Smooth muscle cell (in vitro differentiated cells): ENCODE data around the gene TMC5. TPM values are rescaled to one million over a fixed set of nuclear protein-coding genes. Genes with fewer than 3 reads are reported as not detected.

Experiments
- DNase-seq: peaks from one replicate; lab custom pipeline; 2025; ENCODE audit not compliant: unreplicated experiment; lab: John Stamatoyannopoulos, UW
- H2AFZ ChIP-seq: fragments of 200-600 bp; sonication (generic); 2 replicates; pipeline ENCODE4 v1.6.0; 2016; ENCODE audit warnings: antibody characterized with exemption, low read depth, mild to moderate bottlenecking
- H3F3A ChIP-seq: fragments of 200-600 bp; sonication (generic); 2 replicates; pipeline ENCODE4 v1.6.0; 2017; ENCODE audit warnings: antibody characterized with exemption, low read depth
- H3K27ac ChIP-seq: fragments of 200-600 bp; sonication (generic); 2 replicates; pipeline ENCODE4 v1.5.1; 2016; ENCODE audit warnings: low read depth, mild to moderate bottlenecking
- H3K27me3 ChIP-seq: fragments of 200-600 bp; sonication (generic); 2 replicates; pipeline ENCODE4 v1.6.1; 2016; ENCODE audit warnings: low read depth, mild to moderate bottlenecking
- H3K36me3 ChIP-seq: fragments of 200-600 bp; sonication (generic); 2 replicates; pipeline ENCODE4 v1.5.1; 2016; ENCODE audit warnings: low read depth
- H3K4me1 ChIP-seq: fragments of 200-600 bp; sonication (generic); 2 replicates; pipeline ENCODE4 v1.5.1; 2016; ENCODE audit warnings: low read depth
- H3K4me2 ChIP-seq: fragments of 200-600 bp; sonication (generic); 2 replicates; pipeline ENCODE4 v1.6.0; 2016; ENCODE audit warnings: mild to moderate bottlenecking
- H3K4me3 ChIP-seq: fragments of 200-600 bp; sonication (generic); 2 replicates; pipeline ENCODE4 v1.5.1; 2016; ENCODE audit warnings: mild to moderate bottlenecking
- H3K79me2 ChIP-seq: fragments of 200-600 bp; sonication (generic); 2 replicates; pipeline ENCODE4 v1.6.0; 2016; ENCODE audit warnings: low read depth, mild to moderate bottlenecking
- H3K9ac ChIP-seq: fragments of 200-600 bp; sonication (generic); 2 replicates; pipeline ENCODE4 v1.6.0; 2016; ENCODE audit warnings: low read depth
- H3K9me3 ChIP-seq: fragments of 200-600 bp; sonication (generic); replicated peaks from 2 replicates; pipeline ENCODE4 v1.5.1; 2016; ENCODE audit warnings: low read depth
- H4K20me1 ChIP-seq: fragments of 200-600 bp; sonication (generic); 2 replicates; pipeline ENCODE4 v1.6.0; 2016; ENCODE audit warnings: low read depth
- WGBS: methylation state at CpG from one replicate; pipeline ENCODE4 v1.1.7; 2016; ENCODE audit warnings: low lambda C conversion rate; 5-methylcytosine and 5-hydroxymethylcytosine counted together
- polyA plus RNA-seq: library from polyadenylated mRNA; unstranded; fragments of >200 nt; fragmentation: Nextera tagmentation; extraction: Ambion mirVana; gene quantifications from 2 replicates; pipeline ENCODE4 v1.2.1, GENCODE V29; 2016
- total RNA-seq: library from RNA; depleted of rRNA; stranded (reverse); fragments of >200 nt; gene quantifications from 2 replicates; pipeline ENCODE4 v1.2.3, GENCODE V29; 2014
- TF ChIP-seq, protein P1 (sequence below): fragments of 200-600 bp; sonication (generic); IDR thresholded peaks from 2 replicates; pipeline ENCODE4 v1.5.1; 2017; ENCODE audit warnings: borderline replicate concordance, mild to moderate bottlenecking, antibody characterized with exemption; ENCODE audit not compliant: insufficient read depth, poor library complexity, severe bottlenecking

TMC5 gene
- total and polyA plus RNA-seq, 2 experiments from 2014 or later, result 0.18 TPM; not detected in 1

DNA sequence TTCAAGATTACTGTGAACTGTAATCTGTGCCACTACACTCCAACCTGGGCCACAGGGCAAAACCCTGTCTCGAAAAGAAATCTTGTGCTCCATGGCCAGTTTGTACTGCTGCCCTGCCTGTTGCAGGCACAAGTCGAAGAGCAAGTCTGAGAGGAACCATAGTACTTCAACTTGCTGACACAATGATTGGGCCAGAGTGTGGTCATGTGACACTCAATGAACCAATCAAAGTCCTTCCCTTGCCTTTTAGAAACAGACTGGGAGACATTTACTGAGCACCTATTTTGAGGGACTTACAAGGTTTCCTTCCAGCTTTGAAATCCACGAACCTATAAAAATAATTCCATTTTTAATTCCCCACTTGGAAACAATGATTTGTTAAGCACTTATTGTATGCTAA lies 39.8 kb upstream of the TMC5 start:
- Histone ChIP-seq H3K9me3 (no peaks in the 10 kb centered on the region), H3K4me1 (no peaks in the 10 kb centered on the region), H3K4me2 (no peak overlapping the region), H3K9ac (no peak overlapping the region), H3K4me3 (no peak overlapping the region), H3F3A (no peaks in the 10 kb centered on the region), H2AFZ (no peak overlapping the region), H3K79me2 (no peaks in the 10 kb centered on the region), H3K27me3 (no peaks in the 10 kb centered on the region), H4K20me1 (no peaks in the 10 kb centered on the region), H3K36me3 (no peaks in the 10 kb centered on the region), H3K27ac (no peak overlapping the region)
- TF ChIP-seq, protein P1, sequence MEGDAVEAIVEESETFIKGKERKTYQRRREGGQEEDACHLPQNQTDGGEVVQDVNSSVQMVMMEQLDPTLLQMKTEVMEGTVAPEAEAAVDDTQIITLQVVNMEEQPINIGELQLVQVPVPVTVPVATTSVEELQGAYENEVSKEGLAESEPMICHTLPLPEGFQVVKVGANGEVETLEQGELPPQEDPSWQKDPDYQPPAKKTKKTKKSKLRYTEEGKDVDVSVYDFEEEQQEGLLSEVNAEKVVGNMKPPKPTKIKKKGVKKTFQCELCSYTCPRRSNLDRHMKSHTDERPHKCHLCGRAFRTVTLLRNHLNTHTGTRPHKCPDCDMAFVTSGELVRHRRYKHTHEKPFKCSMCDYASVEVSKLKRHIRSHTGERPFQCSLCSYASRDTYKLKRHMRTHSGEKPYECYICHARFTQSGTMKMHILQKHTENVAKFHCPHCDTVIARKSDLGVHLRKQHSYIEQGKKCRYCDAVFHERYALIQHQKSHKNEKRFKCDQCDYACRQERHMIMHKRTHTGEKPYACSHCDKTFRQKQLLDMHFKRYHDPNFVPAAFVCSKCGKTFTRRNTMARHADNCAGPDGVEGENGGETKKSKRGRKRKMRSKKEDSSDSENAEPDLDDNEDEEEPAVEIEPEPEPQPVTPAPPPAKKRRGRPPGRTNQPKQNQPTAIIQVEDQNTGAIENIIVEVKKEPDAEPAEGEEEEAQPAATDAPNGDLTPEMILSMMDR, result no peak
- 95% methylated on average over 3 of the region's 3 CpGs for WGBS
- no peak for DNase-seq

DNA sequence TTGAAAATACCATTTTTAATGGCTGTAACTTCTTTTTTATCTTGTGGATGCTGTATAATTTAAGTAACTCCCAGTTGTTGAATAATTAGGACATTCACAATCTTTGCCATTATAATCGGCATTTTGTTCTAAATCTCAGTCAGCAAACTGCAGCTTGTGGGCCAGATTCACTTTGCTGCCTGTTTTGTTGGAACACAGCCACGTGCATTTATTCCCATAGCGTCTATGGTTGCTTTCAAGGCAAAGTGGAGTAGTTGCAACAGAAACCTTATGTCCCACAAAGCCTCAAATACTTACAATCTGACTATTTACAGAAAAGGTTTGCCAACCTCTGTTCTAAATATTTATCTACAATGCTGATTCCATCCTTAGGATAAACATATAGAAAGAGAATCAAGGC lies 39.2 kb upstream of the TMC5 start:
- Histone ChIP-seq H3K9ac (no peak overlapping the region), H3K36me3 (no peaks in the 10 kb centered on the region), H3K9me3 (no peaks in the 10 kb centered on the region), H3F3A (no peaks in the 10 kb centered on the region), H3K4me1 (no peaks in the 10 kb centered on the region), H3K4me3 (no peak overlapping the region), H4K20me1 (no peaks in the 10 kb centered on the region), H3K27ac (no peak overlapping the region), H3K4me2 (no peak overlapping the region), H3K79me2 (no peaks in the 10 kb centered on the region), H2AFZ (no peak overlapping the region), H3K27me3 (no peaks in the 10 kb centered on the region)
- DNase-seq, result no peak
- 85% methylated on average over 3 of the region's 3 CpGs for WGBS
- TF ChIP-seq, protein P1, result no peak

DNA sequence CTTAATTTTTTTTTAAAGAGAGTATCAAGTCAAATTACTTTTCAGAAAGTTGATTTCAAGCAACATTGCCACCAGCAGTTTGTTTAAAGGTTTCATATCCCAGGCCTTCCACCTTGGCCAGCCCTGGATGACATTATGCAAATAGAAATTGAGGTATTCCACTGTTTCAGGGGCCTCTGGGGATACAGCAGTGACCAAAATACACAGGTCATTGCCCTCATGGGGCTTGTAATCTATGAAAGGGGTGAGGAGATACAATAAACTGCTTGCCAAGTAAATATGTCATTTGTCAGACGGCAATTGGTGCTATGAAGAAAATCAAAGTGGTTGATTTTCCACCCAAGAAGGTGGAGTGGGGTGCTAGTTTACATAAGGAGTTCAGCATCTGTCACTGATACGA lies 37.8 kb upstream of the TMC5 start:
- H3K4me3 ChIP-seq, result no peak overlapping the region
- no peaks in the 10 kb centered on the region for H3K27me3 ChIP-seq
- no peaks in the 10 kb centered on the region for H3F3A ChIP-seq
- H3K36me3 ChIP-seq, result no peaks in the 10 kb centered on the region
- H3K27ac ChIP-seq, result no peak overlapping the region
- H4K20me1 ChIP-seq, result no peaks in the 10 kb centered on the region
- TF ChIP-seq, protein P1, result no peak
- no peak overlapping the region for H2AFZ ChIP-seq
- no peak overlapping the region for H3K4me2 ChIP-seq
- no peak overlapping the region for H3K9ac ChIP-seq
- WGBS, result 87% methylated on average over 2 of the region's 2 CpGs
- no peak for DNase-seq
- no peaks in the 10 kb centered on the region for H3K79me2 ChIP-seq
- H3K9me3 ChIP-seq, result no peaks in the 10 kb centered on the region
- no peaks in the 10 kb centered on the region for H3K4me1 ChIP-seq

DNA sequence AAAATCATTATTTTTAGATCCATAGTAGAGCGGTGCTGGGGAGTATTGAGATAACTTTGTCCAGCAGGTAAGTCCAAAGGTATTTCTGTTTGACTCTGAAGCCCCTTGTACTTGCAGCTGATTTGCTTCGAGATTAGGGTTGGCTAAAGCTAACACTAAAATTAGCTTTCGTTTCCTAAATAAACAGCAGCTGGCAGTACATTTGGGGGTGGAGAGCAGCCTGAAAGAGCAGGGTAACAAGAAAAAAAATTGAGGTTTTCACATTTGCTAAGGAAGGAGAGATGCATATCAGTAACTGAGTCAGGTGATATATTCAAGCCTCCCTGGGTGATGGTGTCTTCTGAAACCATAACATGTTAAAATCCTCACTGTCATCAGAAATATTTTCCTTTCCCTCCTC lies 37.4 kb upstream of the TMC5 start:
- TF ChIP-seq, protein P1, result no peak
- Histone ChIP-seq H2AFZ (no peak overlapping the region), H3K27ac (no peak overlapping the region), H3F3A (no peaks in the 10 kb centered on the region), H3K4me1 (no peaks in the 10 kb centered on the region), H3K36me3 (no peaks in the 10 kb centered on the region), H3K9me3 (no peaks in the 10 kb centered on the region), H4K20me1 (no peaks in the 10 kb centered on the region), H3K9ac (no peak overlapping the region), H3K4me3 (no peak overlapping the region), H3K27me3 (no peaks in the 10 kb centered on the region), H3K4me2 (no peak overlapping the region), H3K79me2 (no peaks in the 10 kb centered on the region)
- DNase-seq, result no peak
- 83% methylated on average over 3 of the region's 3 CpGs for WGBS
